ENCODE results near the gene TMEM108.

DNA sequence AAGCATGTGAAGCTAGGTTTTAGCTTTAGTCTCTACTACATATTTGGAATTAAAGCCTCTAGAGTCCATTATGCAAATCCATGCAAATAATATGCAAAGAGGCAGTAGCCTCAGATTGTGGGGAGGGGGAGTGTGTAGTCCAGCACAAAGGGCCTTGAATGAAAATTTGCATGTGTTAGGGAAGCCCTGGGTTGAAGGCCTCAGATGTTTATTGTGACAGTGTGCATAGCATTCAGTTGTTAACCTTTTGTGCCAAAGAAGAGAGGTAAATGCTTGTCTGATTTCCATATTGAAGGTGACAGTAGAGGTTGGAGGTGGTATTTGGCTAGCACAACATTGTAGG lies 337.2 kb downstream of the TMEM108 start:
- TF ChIP-seq, protein P1, sequence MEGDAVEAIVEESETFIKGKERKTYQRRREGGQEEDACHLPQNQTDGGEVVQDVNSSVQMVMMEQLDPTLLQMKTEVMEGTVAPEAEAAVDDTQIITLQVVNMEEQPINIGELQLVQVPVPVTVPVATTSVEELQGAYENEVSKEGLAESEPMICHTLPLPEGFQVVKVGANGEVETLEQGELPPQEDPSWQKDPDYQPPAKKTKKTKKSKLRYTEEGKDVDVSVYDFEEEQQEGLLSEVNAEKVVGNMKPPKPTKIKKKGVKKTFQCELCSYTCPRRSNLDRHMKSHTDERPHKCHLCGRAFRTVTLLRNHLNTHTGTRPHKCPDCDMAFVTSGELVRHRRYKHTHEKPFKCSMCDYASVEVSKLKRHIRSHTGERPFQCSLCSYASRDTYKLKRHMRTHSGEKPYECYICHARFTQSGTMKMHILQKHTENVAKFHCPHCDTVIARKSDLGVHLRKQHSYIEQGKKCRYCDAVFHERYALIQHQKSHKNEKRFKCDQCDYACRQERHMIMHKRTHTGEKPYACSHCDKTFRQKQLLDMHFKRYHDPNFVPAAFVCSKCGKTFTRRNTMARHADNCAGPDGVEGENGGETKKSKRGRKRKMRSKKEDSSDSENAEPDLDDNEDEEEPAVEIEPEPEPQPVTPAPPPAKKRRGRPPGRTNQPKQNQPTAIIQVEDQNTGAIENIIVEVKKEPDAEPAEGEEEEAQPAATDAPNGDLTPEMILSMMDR (IDR thresholded peaks at IDR 0.05), result no peak
- TF ChIP-seq EP300 (IDR thresholded peaks at IDR 0.05), result no peak
